ENCODE measurements around the gene SDHAF1. TPM values are rescaled to one million over a fixed set of nuclear protein-coding genes. Genes with fewer than 3 reads are reported as not detected.
"Not testable (repeated sequence)": the region's sequence is repeated elsewhere in the genome, so short reads cannot be mapped to it uniquely, and the experiment has no call there.

The SDHAF1 gene
- total RNA-seq, 2 experiments from 2014 or later = 22.2 to 22.8 TPM

- H3K36me3 Mint-ChIP-seq = no peaks in the 10 kb centered on the region
- peak; percentile 50 for ATAC-seq (ENCODE audit: low read depth)
- POLR2A ChIA-PET = interaction anchor here (0.5 kb wide), 1 partner anchor 123 kb away, joined by 3 read pairs; no protein-coding TSS in a partner anchor
Observed at GRCh38 chr19:35975608-35976214, 19.3 kb upstream of the SDHAF1 start.

DNA sequence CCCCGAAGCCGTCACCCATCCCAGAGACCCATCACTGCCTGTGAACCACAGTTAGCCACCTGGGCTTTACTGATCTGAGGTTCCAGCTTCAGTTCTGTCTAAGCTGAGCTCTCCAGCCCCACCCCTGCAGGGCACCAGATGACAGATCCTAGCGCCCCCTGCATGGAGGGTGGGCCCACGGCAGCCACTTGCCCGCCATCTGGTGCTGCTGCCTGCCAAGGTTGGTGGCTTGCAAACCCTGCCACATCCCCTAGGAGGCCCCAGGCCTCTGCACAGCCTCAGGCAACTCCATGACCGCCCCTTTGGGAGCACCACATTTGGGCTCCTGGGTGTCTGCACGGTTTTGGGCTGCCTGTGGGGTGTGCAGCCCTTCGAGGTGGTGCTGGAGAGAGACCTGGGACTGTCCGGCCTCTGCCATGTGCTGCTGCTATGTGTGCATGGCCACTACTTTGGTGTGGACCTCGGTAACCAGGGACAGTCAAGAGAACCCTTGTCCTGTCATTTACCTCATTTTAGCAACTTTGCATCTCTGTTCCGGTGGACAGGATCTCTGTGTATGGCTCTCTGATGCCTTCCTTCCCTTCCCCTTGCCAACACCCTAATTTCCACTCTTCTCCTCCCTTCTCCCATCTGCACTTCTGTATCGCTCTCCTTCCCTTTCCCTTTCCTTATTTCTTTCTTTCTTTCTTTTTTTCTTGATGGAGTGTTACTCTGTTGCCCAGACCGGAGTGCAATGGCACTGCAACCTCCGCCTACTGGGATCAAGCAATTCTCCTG lies 17.4 kb upstream of the SDHAF1 start:
- DNase-seq (no peak), ATAC-seq (ENCODE audit: low read depth) (peak; percentile 71)
- POLR2A ChIA-PET = no interaction called here
- Mint-ChIP-seq H3K4me3 (no peak overlapping the region), H3K9me3 (no peaks in the 10 kb centered on the region), H3K36me3 (no peaks in the 10 kb centered on the region), H3K4me1 (no peaks in the 10 kb centered on the region), H3K27me3 (peaks cover 6% of the 10 kb centered on the region), H3K27ac (no peak overlapping the region)

More at GRCh38 chr19:35975608-35976214, 19.3 kb upstream of the SDHAF1 start:
- DNase-seq = no peak
- H3K27ac Mint-ChIP-seq = no peak overlapping the region
- H3K4me1 Mint-ChIP-seq = no peaks in the 10 kb centered on the region
- H3K9me3 Mint-ChIP-seq = no peaks in the 10 kb centered on the region
- H3K27me3 Mint-ChIP-seq = peaks cover 10% of the 10 kb centered on the region
- H3K4me3 Mint-ChIP-seq = no peak overlapping the region

DNA sequence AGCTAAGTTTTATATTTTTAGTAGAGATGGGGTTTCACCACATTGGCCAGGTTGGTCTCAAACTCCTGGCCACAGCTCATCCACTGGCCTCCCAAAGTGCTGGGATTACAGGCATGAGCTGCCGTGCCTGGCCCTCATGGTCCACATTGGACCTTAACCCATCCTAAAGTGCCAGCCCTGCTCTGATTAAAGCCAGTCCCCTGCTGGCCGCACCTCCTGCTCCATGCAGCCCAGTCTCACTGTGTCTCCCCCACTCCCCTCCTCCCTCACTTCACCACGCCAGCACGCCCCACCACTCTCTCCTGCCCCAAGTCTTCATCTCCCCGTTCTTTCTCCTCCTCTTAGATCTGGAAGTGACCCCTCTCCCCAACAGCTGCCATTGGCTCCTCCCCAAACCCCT lies 16.7 kb upstream of the SDHAF1 start:
- Mint-ChIP-seq H3K27ac (no peak overlapping the region), H3K27me3 (peaks cover 6% of the 10 kb centered on the region), H3K4me1 (no peaks in the 10 kb centered on the region), H3K36me3 (no peaks in the 10 kb centered on the region), H3K9me3 (no peaks in the 10 kb centered on the region), H3K4me3 (no peak overlapping the region)
- no peak for DNase-seq
- POLR2A ChIA-PET = no interaction called here
- ATAC-seq (ENCODE audit: low read depth) = no peak

GRCh38 chr19:35978832-35979365 lies 16.1 kb upstream of the SDHAF1 start:
- no peak for ATAC-seq (ENCODE audit: low read depth)
- H3K4me3 Mint-ChIP-seq = no peak overlapping the region
- H3K27me3 Mint-ChIP-seq = peaks cover 4% of the 10 kb centered on the region
- H3K36me3 Mint-ChIP-seq = no peaks in the 10 kb centered on the region
- H3K4me1 Mint-ChIP-seq = no peaks in the 10 kb centered on the region
- H3K27ac Mint-ChIP-seq = no peak overlapping the region
- no peak for DNase-seq
- POLR2A ChIA-PET = no interaction called here
- no peaks in the 10 kb centered on the region for H3K9me3 Mint-ChIP-seq

DNA sequence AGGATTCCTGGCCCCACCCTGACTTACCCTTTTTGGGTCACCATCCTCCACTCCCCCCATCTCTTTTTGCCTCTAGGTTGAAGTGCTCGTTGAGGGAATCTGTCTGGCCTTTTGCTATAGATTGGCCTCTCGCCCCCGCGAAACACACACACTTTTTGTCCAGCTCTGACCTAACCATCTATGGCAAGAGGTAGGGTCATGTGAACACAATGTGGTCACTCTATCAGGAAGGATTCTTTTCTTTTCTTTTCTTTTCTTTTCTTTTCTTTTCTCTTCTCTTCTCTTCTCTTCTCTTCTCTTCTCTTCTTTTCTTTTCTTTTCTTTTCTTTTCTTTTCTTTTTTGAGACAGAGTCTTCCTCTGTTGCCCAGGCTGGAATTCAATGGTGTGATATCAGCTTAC lies 14.0 kb upstream of the SDHAF1 start:
- ATAC-seq (ENCODE audit: low read depth); H3K9me3 Mint-ChIP-seq; POLR2A ChIA-PET; H3K36me3 Mint-ChIP-seq; DNase-seq; H3K4me3 Mint-ChIP-seq; H3K4me1 Mint-ChIP-seq; H3K27ac Mint-ChIP-seq: not testable (repeated sequence)
- H3K27me3 Mint-ChIP-seq = peaks cover 18% of the 10 kb centered on the region

GRCh38 chr19:35983177-35983576 lies 11.8 kb upstream of the SDHAF1 start:
- no peak for ATAC-seq (ENCODE audit: low read depth)
- peaks cover 35% of the 10 kb centered on the region for H3K27me3 Mint-ChIP-seq
- POLR2A ChIA-PET = no interaction called here
- H3K4me3 Mint-ChIP-seq = no peak overlapping the region
- H3K27ac Mint-ChIP-seq = no peak overlapping the region
- H3K36me3 Mint-ChIP-seq = no peaks in the 10 kb centered on the region
- H3K9me3 Mint-ChIP-seq = no peaks in the 10 kb centered on the region
- peaks cover 3% of the 10 kb centered on the region for H3K4me1 Mint-ChIP-seq
- no peak for DNase-seq

- Mint-ChIP-seq H3K4me3 (no peak overlapping the region), H3K36me3 (no peaks in the 10 kb centered on the region), H3K27me3 (peaks cover 45% of the 10 kb centered on the region), H3K9me3 (no peaks in the 10 kb centered on the region), H3K27ac (no peak overlapping the region), H3K4me1 (peaks cover 3% of the 10 kb centered on the region)
- DNase-seq (no peak), ATAC-seq (ENCODE audit: low read depth) (no peak)
- POLR2A ChIA-PET = no interaction called here
Observed at GRCh38 chr19:35986111-35986510, 8.9 kb upstream of the SDHAF1 start.

GRCh38 chr19:35986664-35987570 lies 8.1 kb upstream of the SDHAF1 start:
- Mint-ChIP-seq H3K9me3 (no peaks in the 10 kb centered on the region), H3K27ac (no peak overlapping the region), H3K4me1 (peaks cover 3% of the 10 kb centered on the region), H3K36me3 (no peaks in the 10 kb centered on the region), H3K4me3 (peak overlapping the region; percentile 78), H3K27me3 (peaks cover 45% of the 10 kb centered on the region)
- peak; percentile 58 for ATAC-seq (ENCODE audit: low read depth)
- POLR2A ChIA-PET = no interaction called here
- DNase-seq = no peak

DNA sequence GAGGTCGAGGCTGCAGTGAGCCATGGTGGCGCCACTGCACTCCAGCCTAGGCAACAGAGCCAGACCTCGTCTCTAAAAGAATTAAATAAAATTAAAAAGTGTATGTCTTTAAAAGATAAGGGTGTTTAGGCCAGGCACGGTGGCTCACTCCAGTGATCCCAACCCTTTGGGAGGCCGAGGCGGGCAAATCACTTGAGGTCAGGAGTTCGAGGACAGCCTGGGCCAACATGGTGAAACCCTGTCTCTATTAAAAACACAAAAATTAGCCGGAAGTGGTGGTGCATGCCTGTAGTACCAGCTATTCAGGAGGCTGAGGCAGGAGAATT lies 7.5 kb upstream of the SDHAF1 start:
- H3K4me1 Mint-ChIP-seq = peaks cover 3% of the 10 kb centered on the region
- DNase-seq (no peak), ATAC-seq (ENCODE audit: low read depth) (no peak)
- H3K36me3 Mint-ChIP-seq = no peaks in the 10 kb centered on the region
- no peak overlapping the region for H3K27ac Mint-ChIP-seq
- H3K9me3 Mint-ChIP-seq = no peaks in the 10 kb centered on the region
- POLR2A ChIA-PET = no interaction called here
- H3K4me3 Mint-ChIP-seq = no peak overlapping the region
- peaks cover 41% of the 10 kb centered on the region for H3K27me3 Mint-ChIP-seq

DNA sequence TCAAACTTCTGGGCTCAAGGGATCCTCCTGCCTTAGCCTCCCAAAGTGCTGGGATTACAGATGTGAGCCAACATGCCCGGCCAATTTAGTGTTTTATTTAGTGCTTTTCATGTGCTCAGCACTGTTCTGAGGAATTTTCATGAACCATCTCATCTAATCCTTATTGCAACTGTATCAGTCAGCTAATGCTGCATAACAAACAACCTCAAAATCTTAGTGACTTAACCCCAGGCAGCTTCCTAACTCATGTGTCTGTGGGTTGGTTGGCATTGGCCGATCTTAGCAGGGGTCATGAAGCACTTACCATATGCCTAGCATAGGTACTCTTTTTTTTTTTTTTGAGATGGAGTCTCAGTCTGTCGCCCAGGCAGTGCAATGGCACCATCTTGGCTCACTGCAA lies 6.2 kb upstream of the SDHAF1 start:
- peaks cover 41% of the 10 kb centered on the region for H3K27me3 Mint-ChIP-seq
- ATAC-seq (ENCODE audit: low read depth) = no peak
- no peak overlapping the region for H3K27ac Mint-ChIP-seq
- H3K36me3 Mint-ChIP-seq = no peaks in the 10 kb centered on the region
- POLR2A ChIA-PET = interaction anchor here (0.6 kb wide), 1 partner anchor 30 kb away, joined by 4 read pairs; no protein-coding TSS in a partner anchor
- peaks cover 3% of the 10 kb centered on the region for H3K4me1 Mint-ChIP-seq
- no peak overlapping the region for H3K4me3 Mint-ChIP-seq
- H3K9me3 Mint-ChIP-seq = no peaks in the 10 kb centered on the region
- DNase-seq = no peak

GRCh38 chr19:35990156-35990555 lies 4.8 kb upstream of the SDHAF1 start:
- H3K36me3 Mint-ChIP-seq = peaks cover 2% of the 10 kb centered on the region
- H3K27me3 Mint-ChIP-seq = peaks cover 35% of the 10 kb centered on the region
- ATAC-seq (ENCODE audit: low read depth) = no peak
- H3K4me1 Mint-ChIP-seq = peaks cover 5% of the 10 kb centered on the region
- POLR2A ChIA-PET = no interaction called here
- H3K4me3 Mint-ChIP-seq = no peak overlapping the region
- DNase-seq = no peak
- H3K27ac Mint-ChIP-seq = no peak overlapping the region
- no peaks in the 10 kb centered on the region for H3K9me3 Mint-ChIP-seq

DNA sequence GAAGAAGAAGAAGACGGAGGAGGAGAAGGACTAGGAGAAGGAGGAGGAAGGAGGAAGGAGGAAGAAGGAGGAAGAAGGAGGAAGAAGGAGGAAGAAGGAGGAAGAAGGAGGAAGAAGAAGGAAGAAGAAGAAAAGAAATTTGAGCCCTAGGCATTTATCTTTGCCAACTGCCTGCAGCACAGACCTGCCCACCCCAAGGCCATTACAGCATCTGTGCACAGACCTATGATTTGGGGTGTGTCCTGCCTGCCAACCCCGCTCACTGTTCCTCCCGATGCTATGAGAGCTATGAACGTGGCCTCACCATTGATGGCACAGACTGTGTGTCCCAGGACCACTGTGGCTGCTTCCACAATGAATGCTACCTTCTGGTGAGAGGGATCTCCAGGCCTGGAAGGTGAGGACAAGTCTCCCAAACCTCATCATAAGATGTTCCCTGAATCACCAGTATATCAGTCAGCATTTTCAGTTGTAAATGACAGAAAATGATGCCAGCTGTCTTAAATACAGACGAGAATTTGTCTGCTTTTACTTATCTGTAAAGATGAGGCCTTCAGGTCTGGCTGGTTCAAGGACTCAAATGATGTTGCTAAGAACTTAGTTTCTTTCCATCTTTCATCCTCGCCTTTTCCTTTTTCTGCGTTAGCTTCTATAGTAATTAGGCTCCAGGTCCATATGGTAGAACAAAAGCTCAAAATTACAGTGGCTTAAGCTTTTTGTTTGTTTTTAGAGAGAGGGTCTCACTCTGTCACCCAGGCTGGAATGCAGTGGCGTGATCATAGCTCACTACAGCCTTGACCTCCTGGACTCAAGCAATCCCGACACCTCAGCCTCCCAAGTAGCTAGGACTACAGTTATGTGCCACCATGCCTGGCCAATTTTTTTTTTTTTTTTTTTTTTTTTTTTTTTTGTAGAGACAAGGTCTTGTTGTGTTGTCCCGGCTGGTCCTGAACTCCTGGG lies 3.9 kb upstream of the SDHAF1 start:
- Mint-ChIP-seq H3K4me1 (peaks cover 10% of the 10 kb centered on the region), H3K27me3 (peaks cover 27% of the 10 kb centered on the region), H3K27ac (no peak overlapping the region), H3K4me3 (no peak overlapping the region), H3K9me3 (no peaks in the 10 kb centered on the region), H3K36me3 (peaks cover 2% of the 10 kb centered on the region)
- DNase-seq (no peak), ATAC-seq (ENCODE audit: low read depth) (no peak)
- POLR2A ChIA-PET = interaction anchor here (0.6 kb wide), 1 partner anchor 42 kb away, joined by 3 read pairs; no protein-coding TSS in a partner anchor

Data from activated naive CD8-positive, alpha-beta T cell treated with anti-CD3 and anti-CD28 coated beads, Interleukin-2, amount 10 ng/mL, durations not matched to agents 7 days and 5 days (primary cell).